Neural progenitor cell (in vitro differentiated cells): ENCODE measurements around the gene INPP5E.

Source experiments
- EZH2phosphoT487 ChIP-seq: fragments of 200-600 bp; sonication (generic); IDR thresholded peaks from 2 replicates; pipeline ENCODE4 v1.6.1; 2017; ENCODE audit warnings: antibody characterized with exemption
- TF ChIP-seq, protein P1 (sequence below): fragments of 200-600 bp; sonication (generic); IDR thresholded peaks from 2 replicates; pipeline ENCODE4 v1.5.1; 2017; ENCODE audit warnings: antibody characterized with exemption, mild to moderate bottlenecking

GRCh38 chr9:136472640-136473353 is 33.2 kb upstream of the INPP5E start:
- TF ChIP-seq, protein P1, sequence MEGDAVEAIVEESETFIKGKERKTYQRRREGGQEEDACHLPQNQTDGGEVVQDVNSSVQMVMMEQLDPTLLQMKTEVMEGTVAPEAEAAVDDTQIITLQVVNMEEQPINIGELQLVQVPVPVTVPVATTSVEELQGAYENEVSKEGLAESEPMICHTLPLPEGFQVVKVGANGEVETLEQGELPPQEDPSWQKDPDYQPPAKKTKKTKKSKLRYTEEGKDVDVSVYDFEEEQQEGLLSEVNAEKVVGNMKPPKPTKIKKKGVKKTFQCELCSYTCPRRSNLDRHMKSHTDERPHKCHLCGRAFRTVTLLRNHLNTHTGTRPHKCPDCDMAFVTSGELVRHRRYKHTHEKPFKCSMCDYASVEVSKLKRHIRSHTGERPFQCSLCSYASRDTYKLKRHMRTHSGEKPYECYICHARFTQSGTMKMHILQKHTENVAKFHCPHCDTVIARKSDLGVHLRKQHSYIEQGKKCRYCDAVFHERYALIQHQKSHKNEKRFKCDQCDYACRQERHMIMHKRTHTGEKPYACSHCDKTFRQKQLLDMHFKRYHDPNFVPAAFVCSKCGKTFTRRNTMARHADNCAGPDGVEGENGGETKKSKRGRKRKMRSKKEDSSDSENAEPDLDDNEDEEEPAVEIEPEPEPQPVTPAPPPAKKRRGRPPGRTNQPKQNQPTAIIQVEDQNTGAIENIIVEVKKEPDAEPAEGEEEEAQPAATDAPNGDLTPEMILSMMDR, result no peak
- TF ChIP-seq EZH2phosphoT487, result no peak
